Natural killer cell (primary cell): ENCODE measurements around the gene BAHCC1. TPM values are rescaled to one million over a fixed set of nuclear protein-coding genes. Genes with fewer than 3 reads are reported as not detected.

Source experiments
- ATAC-seq, 3 donors: fragments of 150-1000 bp in 2 of 3; fragments of 200-7000 bp in 1 of 3; cut with Tn5 transposase; 1 replicate in 1 of 3; 2 replicates in 2 of 3; pipeline ENCODE4 v1.10.0; 2021; ENCODE audit warnings: mild to moderate bottlenecking in 2 of 3, moderate library complexity in 2 of 3
- DNase-seq, 2 donors: peaks; one replicate each; pipeline versions ENCODE4 v3.0.0 to v3.0.0-alpha.2; 2013 to 2021; ENCODE audit warnings: mixed read lengths in 1 of 2
- H3K27ac ChIP-seq: one replicate; pipeline ENCODE4 v1.5.1; 2013; ENCODE audit warnings: mild to moderate bottlenecking, low read length
- H3K27me3 ChIP-seq: one replicate; pipeline ENCODE4 v1.6.1; 2013; ENCODE audit warnings: low read length; ENCODE audit not compliant: control insufficient read depth, insufficient read depth
- H3K36me3 ChIP-seq: one replicate; pipeline ENCODE4 v1.6.1; 2013; ENCODE audit warnings: low read length; ENCODE audit not compliant: control insufficient read depth, insufficient read depth
- H3K4me1 ChIP-seq: one replicate; pipeline ENCODE4 v1.6.1; 2013; ENCODE audit warnings: low read length; ENCODE audit not compliant: control insufficient read depth, insufficient read depth
- H3K4me3 ChIP-seq: one replicate; pipeline ENCODE4 v1.5.1; 2013; ENCODE audit warnings: low read length
- H3K9me3 ChIP-seq: one replicate; pipeline ENCODE4 v1.6.1; 2013; ENCODE audit warnings: low read length; ENCODE audit not compliant: control insufficient read depth, insufficient read depth
- H3K27ac Mint-ChIP-seq, 2 donors: one replicate each; pipeline ENCODE4 v1.8.0; 2022; ENCODE audit warnings: mild to moderate bottlenecking in 2 of 2, mixed read lengths in 2 of 2, moderate library complexity in 1 of 2
- H3K27me3 Mint-ChIP-seq, 2 donors: one replicate each; pipeline ENCODE4 v1.8.0; 2022; ENCODE audit warnings: low read depth in 2 of 2, mixed read lengths in 2 of 2
- H3K36me3 Mint-ChIP-seq: one replicate; pipeline ENCODE4 v1.8.0; 2022; ENCODE audit warnings: mixed read lengths
- H3K4me1 Mint-ChIP-seq, 2 donors: one replicate each; pipeline ENCODE4 v1.8.0; 2022; ENCODE audit warnings: mixed read lengths in 2 of 2
- H3K4me3 Mint-ChIP-seq: one replicate; pipeline ENCODE4 v1.8.0; 2022; ENCODE audit warnings: mild to moderate bottlenecking, moderate library complexity, mixed read lengths
- H3K9me3 Mint-ChIP-seq, 2 donors: one replicate each; pipeline ENCODE4 v1.8.0; 2022; ENCODE audit warnings: mixed read lengths in 2 of 2
- WGBS: methylation state at CpG from one replicate; pipeline ENCODE4 v1.1.7; 2013; ENCODE audit warnings: missing lambda C conversion rate; ENCODE audit not compliant: insufficient coverage; 5-methylcytosine and 5-hydroxymethylcytosine counted together
- intact Hi-C: fragments of 100-400 bp; cut with micrococcal nuclease; formaldehyde crosslinking; loops from one replicate; pipeline ENCODE4 v1.14.2; 2022
- total RNA-seq, 4 donors: library from RNA; stranded (reverse); fragments of 120-200 nt in 1 of 4; gene quantifications; one replicate each; pipeline versions ENCODE4 v1.2.3 to v1.2.4, GENCODE V29; 2013 to 2022
- TF ChIP-seq, protein P1 (sequence below): fragments of 200-600 bp; IDR thresholded peaks from one replicate; pipeline ENCODE4 v1.8.0; 2022; ENCODE audit warnings: antibody characterized with exemption

Gene BAHCC1
- total RNA-seq, 3 donors from 2014 or later (not counting 1 experiment from before 2014, with no cell fraction given): 2.9 to 17.3 (median 5.7) TPM

DNA sequence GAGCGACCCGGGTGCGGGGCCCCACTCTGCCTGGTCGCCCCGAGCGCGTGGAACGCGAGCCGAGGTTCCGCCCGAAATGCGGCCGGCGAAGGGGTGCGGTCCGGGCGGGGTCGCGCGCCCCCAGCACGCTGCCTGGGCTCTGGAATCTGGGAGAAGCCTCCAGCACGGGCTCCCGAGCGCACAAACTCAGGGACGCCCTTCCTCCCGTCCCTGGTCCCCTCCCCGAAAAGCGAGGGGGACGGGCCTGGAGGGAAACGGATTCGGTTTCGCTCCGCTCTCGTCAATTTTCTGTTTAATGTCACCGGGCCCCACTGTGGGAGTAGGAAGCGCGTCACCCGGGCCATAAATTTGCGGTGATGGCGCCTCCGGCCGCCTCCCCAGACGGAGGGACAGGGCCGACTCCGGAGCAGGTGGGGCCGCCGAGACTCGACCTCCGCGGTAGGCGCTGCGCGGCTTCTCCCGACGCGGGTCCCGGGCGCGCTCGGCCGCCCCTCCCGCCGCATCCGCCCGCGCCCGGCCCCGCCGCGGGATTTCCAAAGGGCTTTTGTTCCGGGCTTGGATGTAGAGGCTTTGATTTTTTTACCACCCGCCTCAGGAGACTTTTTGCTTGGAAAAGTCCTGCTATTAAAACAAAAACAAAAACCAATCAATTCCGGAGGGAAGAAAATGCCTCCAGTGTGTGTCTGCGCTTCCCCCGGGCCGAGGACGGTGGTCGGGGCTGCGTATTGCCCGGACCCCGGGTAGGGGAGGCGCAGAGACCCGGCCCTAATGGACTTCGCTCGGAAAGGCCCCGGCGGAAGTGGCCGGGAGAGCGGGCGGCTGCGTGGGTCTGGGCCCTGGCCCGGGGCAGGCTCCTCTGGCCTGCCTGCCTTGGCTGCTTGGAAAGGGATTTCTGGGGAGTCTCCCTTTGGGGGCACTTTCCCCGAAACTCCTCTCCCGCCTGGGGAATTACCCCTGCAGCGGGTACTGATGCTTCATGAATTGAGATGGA lies 7.9 kb upstream of the BAHCC1 start:
- Histone ChIP-seq H3K9me3 (no peaks in the 10 kb centered on the region), H3K27me3 (peaks cover 22% of the 10 kb centered on the region), H3K27ac (no peak overlapping the region), H3K36me3 (no peaks in the 10 kb centered on the region), H3K4me1 (peaks cover 42% of the 10 kb centered on the region), H3K4me3 (peak overlapping the region; percentile 53)
- peak; percentile 38 to 56 for DNase-seq
- intact Hi-C loops: no loop called here
- Mint-ChIP-seq H3K4me3 (peak overlapping the region; percentile 84), H3K27ac (peak overlapping the region; percentile 72 to 84), H3K27me3 (peaks cover 0 to 17% of the 10 kb centered on the region in 2 donors), H3K9me3 (no peaks in the 10 kb centered on the region), H3K4me1 (peaks cover 10 to 12% of the 10 kb centered on the region in 2 donors), H3K36me3 (no peaks in the 10 kb centered on the region)
- WGBS: 13% methylated on average over 96 of the region's 96 CpGs
- TF ChIP-seq, protein P1, sequence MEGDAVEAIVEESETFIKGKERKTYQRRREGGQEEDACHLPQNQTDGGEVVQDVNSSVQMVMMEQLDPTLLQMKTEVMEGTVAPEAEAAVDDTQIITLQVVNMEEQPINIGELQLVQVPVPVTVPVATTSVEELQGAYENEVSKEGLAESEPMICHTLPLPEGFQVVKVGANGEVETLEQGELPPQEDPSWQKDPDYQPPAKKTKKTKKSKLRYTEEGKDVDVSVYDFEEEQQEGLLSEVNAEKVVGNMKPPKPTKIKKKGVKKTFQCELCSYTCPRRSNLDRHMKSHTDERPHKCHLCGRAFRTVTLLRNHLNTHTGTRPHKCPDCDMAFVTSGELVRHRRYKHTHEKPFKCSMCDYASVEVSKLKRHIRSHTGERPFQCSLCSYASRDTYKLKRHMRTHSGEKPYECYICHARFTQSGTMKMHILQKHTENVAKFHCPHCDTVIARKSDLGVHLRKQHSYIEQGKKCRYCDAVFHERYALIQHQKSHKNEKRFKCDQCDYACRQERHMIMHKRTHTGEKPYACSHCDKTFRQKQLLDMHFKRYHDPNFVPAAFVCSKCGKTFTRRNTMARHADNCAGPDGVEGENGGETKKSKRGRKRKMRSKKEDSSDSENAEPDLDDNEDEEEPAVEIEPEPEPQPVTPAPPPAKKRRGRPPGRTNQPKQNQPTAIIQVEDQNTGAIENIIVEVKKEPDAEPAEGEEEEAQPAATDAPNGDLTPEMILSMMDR: no peak
- peak; percentile 56 to 63 (median 58) for ATAC-seq

DNA sequence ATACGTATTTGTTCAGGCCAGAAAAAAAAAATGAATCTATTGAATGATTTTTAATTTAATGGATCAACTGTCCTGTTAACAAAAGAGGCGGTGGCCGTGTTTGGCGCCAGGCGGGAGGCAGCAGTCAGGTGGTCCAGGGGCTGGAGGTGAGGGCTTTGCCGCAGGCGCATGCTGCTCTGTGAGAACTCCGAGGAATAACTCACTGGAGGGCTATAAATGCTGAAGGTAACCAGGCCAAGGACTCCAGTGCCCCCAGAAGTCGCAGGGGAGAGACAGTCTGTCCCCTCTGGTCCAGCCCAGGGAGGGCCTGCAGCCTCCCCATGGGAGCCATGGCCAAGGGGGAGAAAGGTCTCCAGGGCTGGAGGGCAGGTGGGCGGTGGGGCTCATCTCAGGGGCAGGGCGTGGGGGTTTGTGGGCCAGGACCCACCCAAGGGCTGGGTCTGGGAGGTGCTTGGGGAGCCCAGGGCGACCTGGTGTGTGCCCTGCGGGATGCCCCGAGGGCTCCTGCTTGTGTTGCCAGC lies 7.1 kb upstream of the BAHCC1 start:
- no peak for DNase-seq
- H3K4me3 ChIP-seq: no peak overlapping the region
- peaks cover 9 to 11% of the 10 kb centered on the region in 2 donors for H3K4me1 Mint-ChIP-seq
- H3K9me3 Mint-ChIP-seq: no peaks in the 10 kb centered on the region
- 87% methylated on average over 14 of the region's 14 CpGs for WGBS
- H3K36me3 Mint-ChIP-seq: no peaks in the 10 kb centered on the region
- no peak for ATAC-seq
- no peaks in the 10 kb centered on the region for H3K36me3 ChIP-seq
- intact Hi-C loops: no loop called here
- H3K27me3 ChIP-seq: peaks cover 26% of the 10 kb centered on the region
- H3K4me3 Mint-ChIP-seq: peak overlapping the region; percentile 71
- H3K27ac Mint-ChIP-seq: peak overlapping the region; percentile 72 to 84
- H3K27ac ChIP-seq: no peak overlapping the region
- peaks cover 0 to 17% of the 10 kb centered on the region in 2 donors for H3K27me3 Mint-ChIP-seq
- H3K9me3 ChIP-seq: no peaks in the 10 kb centered on the region
- TF ChIP-seq, protein P1: no peak
- H3K4me1 ChIP-seq: peaks cover 42% of the 10 kb centered on the region

DNA sequence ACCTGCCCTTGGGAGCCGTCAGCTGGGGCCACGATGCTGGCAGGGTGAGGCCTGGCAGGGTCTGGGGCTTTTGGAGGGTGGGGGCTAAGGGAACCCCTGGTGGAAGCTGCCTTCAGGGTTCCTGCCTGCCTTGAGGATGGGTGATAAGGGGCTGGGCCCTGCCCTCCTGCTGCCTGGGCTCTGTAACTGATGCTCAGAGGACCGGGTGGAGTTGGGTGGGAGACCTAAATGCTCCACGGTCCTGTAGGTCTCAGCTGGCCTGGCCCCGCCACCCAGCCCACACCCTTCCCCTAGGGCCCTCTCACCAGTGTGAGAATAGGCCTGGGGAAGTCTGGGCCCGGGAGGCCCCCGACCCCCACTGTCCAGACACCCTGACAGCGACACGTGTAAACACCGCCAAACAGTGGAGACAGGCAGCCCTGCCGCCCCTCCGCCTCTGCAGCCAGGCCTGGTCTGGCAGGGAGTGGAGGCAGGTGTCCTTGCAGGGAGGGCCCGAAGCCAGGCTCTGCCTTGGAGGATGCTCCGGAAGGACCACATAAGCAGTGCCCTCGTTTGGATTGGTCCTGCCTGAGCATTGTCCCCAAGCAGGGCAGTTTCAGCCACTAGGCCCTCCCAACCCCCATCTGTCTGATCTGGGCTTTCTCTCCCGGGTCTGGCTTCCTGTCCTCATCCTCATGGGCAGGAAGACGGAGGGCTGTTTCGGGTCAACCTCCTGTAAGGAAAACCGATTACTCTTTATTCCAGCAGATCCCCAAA lies 6.5 kb upstream of the BAHCC1 start:
- intact Hi-C loops: no loop called here
- Histone ChIP-seq H3K27me3 (peaks cover 27% of the 10 kb centered on the region), H3K9me3 (no peaks in the 10 kb centered on the region), H3K4me3 (no peak overlapping the region), H3K27ac (no peak overlapping the region), H3K36me3 (no peaks in the 10 kb centered on the region), H3K4me1 (peaks cover 38% of the 10 kb centered on the region)
- TF ChIP-seq, protein P1: no peak
- WGBS: 66% methylated on average over 19 of the region's 19 CpGs
- Mint-ChIP-seq H3K27me3 (peaks cover 0 to 17% of the 10 kb centered on the region in 2 donors), H3K4me1 (peaks cover 10 to 12% of the 10 kb centered on the region in 2 donors), H3K36me3 (no peaks in the 10 kb centered on the region), H3K27ac (peak overlapping the region; percentile 72 to 84), H3K4me3 (no peak overlapping the region), H3K9me3 (no peaks in the 10 kb centered on the region)
- DNase-seq (no peak), ATAC-seq (no peak)
